ENCODE results near the gene DDX53. TPM values are rescaled to one million over a fixed set of nuclear protein-coding genes. Genes with fewer than 3 reads are reported as not detected.

The DDX53 gene
- total and polyA plus RNA-seq, 4 experiments from 2014 or later, result not detected

DNA sequence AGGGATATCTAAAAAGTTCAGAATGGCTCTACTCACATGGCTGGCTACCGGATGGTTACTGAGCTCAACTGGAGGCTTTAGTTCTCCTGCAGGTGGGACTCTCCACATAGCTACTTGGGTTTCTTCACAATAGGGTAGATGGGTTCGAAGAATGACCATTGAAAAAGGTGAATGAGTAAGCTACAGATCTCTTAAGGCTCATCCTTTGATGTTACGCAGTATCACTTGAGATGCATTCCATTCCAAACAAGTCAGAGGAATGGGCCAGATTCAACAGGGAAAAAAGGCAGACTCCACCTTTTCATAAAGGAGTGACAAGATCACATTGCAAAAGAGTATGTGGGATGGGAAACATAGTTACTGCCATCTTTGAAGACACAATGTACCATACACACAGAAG is 52.6 kb downstream of the DDX53 start:
- no peak for DNase-seq
- Mint-ChIP-seq H3K9me3 (peaks cover 0 to 4% (median 0%) of the 10 kb centered on the region in 8 donors), H3K4me1 (no peaks in the 10 kb centered on the region), H3K36me3 (no peaks in the 10 kb centered on the region), H3K27ac (no peak overlapping the region), H3K27me3 (no peaks in the 10 kb centered on the region), H3K4me3 (no peak overlapping the region)
- no peaks in the 10 kb centered on the region for H3K27me3 ChIP-seq (ENCODE audit: insufficient read depth, low read length)
- ChIA-PET POLR2A (ENCODE audit: partially characterized antibody) (no interaction called here), CTCF (ENCODE audit: partially characterized antibody) (no interaction called here)
- no peaks in the 10 kb centered on the region for H3K9me3 ChIP-seq (ENCODE audit: control insufficient read depth in 1 of 2, low read length in 2 of 2)
- no peak overlapping the region for H3K27ac ChIP-seq (ENCODE audit: low read depth, low read length)
- no peaks in the 10 kb centered on the region for H3K36me3 ChIP-seq (ENCODE audit: insufficient read depth, low read length)
- no peaks in the 10 kb centered on the region for H3K4me1 ChIP-seq (ENCODE audit: insufficient read depth, low read length)
- intact Hi-C loops (cut with micrococcal nuclease), result no loop called here
- no peak overlapping the region for H3K4me3 ChIP-seq (ENCODE audit: low read length in 2 of 2)
